Mesendoderm (in vitro differentiated cells): ENCODE results near the gene LTK.

Experiments
- DNase-seq: peaks from one replicate; pipeline ENCODE4 v3.0.0; 2013
- H2AK5ac ChIP-seq: 2 replicates; pipeline ENCODE4 v1.6.1; 2013; ENCODE audit warnings: low read length, inconsistent platforms
- H2BK120ac ChIP-seq: 2 replicates; pipeline ENCODE4 v1.6.1; 2013; ENCODE audit warnings: low read depth, mild to moderate bottlenecking, low read length, moderate library complexity, mixed read lengths
- H2BK15ac ChIP-seq: replicated peaks from 2 replicates; pipeline ENCODE4 v1.6.1; 2013; ENCODE audit warnings: low read depth, mild to moderate bottlenecking, moderate library complexity
- H2BK5ac ChIP-seq: 2 replicates; pipeline ENCODE4 v1.6.1; 2013; ENCODE audit warnings: low read length, inconsistent platforms
- H3K18ac ChIP-seq: 2 replicates; pipeline ENCODE4 v1.6.1; 2013; ENCODE audit warnings: mild to moderate bottlenecking, low read length, mixed read lengths
- H3K23ac ChIP-seq: one replicate; pipeline ENCODE4 v1.6.1; 2013; ENCODE audit warnings: low read length
- H3K27ac ChIP-seq: 2 replicates; pipeline ENCODE4 v1.5.1; 2013; ENCODE audit warnings: low read depth, mild to moderate bottlenecking, inconsistent platforms, low read length, moderate library complexity
- H3K27me3 ChIP-seq: 2 replicates; pipeline ENCODE4 v1.6.1; 2013; ENCODE audit warnings: low read length, control low read depth, mild to moderate bottlenecking, inconsistent platforms; ENCODE audit not compliant: insufficient read depth, poor library complexity
- H3K36me3 ChIP-seq: 2 replicates; pipeline ENCODE4 v1.6.1; 2013; ENCODE audit warnings: low read length, inconsistent platforms; ENCODE audit not compliant: control insufficient read depth, insufficient read depth
- H3K4ac ChIP-seq: one replicate; pipeline ENCODE4 v1.6.1; 2013; ENCODE audit warnings: low read depth, mild to moderate bottlenecking, low read length, moderate library complexity
- H3K4me1 ChIP-seq: 2 replicates; pipeline ENCODE4 v1.6.1; 2013; ENCODE audit warnings: low read depth, low read length, inconsistent platforms; ENCODE audit not compliant: control insufficient read depth
- H3K4me2 ChIP-seq: 2 replicates; pipeline ENCODE4 v1.6.1; 2013; ENCODE audit warnings: low read length
- H3K4me3 ChIP-seq: 2 replicates; pipeline ENCODE4 v1.5.1; 2013; ENCODE audit warnings: mild to moderate bottlenecking, low read length
- H3K56ac ChIP-seq: one replicate; pipeline ENCODE4 v1.6.1; 2013; ENCODE audit warnings: low read length
- H3K79me1 ChIP-seq: 2 replicates; pipeline ENCODE4 v1.6.1; 2013; ENCODE audit warnings: low read length, inconsistent platforms
- H3K79me2 ChIP-seq: 2 replicates; pipeline ENCODE4 v1.6.1; 2013; ENCODE audit warnings: mild to moderate bottlenecking, low read length; ENCODE audit not compliant: control insufficient read depth, insufficient read depth
- H3K9ac ChIP-seq: 2 replicates; pipeline ENCODE4 v1.6.1; 2013; ENCODE audit warnings: low read length, inconsistent platforms
- H4K5ac ChIP-seq: one replicate; pipeline ENCODE4 v1.6.1; 2013; ENCODE audit warnings: low read length
- H4K8ac ChIP-seq: one replicate; pipeline ENCODE4 v1.6.1; 2013; ENCODE audit warnings: low read depth, mild to moderate bottlenecking, control low read depth, low read length, moderate library complexity
- WGBS: extraction: QIAGEN DNeasy Blood & Tissue Kit; methylation state at CpG from one replicate; pipeline ENCODE4 v1.1.7; 2013; ENCODE audit warnings: low lambda C conversion rate, missing lambda C conversion rate; ENCODE audit not compliant: insufficient coverage; ENCODE audit errors: extremely low coverage; 5-methylcytosine and 5-hydroxymethylcytosine counted together

Gene LTK

DNA sequence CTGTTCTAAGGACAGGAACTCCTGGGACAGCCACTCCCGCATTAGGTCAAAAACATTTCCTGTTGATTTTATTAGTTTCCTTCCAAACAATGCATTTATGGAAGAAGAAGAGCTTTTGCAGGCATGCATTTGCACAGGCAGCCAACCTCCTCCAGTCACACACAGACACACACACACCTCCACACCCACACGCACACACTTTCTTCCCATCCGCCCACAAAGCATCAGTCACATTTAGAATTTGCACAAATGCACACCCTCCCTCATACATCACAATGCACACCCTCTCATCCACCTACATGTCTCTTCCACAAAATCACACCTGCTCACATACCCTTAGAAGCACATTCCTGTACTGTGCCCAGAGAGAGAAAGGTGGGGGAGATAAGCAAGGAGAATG lies 41.3 kb upstream of the LTK start:
- no peaks in the 10 kb centered on the region for H3K27me3 ChIP-seq
- no peak overlapping the region for H3K4me2 ChIP-seq
- no peak overlapping the region for H2BK120ac ChIP-seq
- no peak for DNase-seq
- H2BK15ac ChIP-seq: no peak overlapping the region
- H3K4me1 ChIP-seq: peaks cover 5% of the 10 kb centered on the region
- no peak overlapping the region for H4K8ac ChIP-seq
- no peak overlapping the region for H2AK5ac ChIP-seq
- no peak overlapping the region for H2BK5ac ChIP-seq
- H3K36me3 ChIP-seq: no peaks in the 10 kb centered on the region
- no peak overlapping the region for H3K18ac ChIP-seq
- peaks cover 4% of the 10 kb centered on the region for H3K79me1 ChIP-seq
- H3K4ac ChIP-seq: no peak overlapping the region
- no peak overlapping the region for H4K5ac ChIP-seq
- WGBS: 100% methylated on average over 2 of the region's 3 CpGs
- H3K4me3 ChIP-seq: no peak overlapping the region
- no peak overlapping the region for H3K27ac ChIP-seq
- H3K56ac ChIP-seq: no peak overlapping the region
- H3K9ac ChIP-seq: no peak overlapping the region
- no peak overlapping the region for H3K23ac ChIP-seq
- H3K79me2 ChIP-seq: peaks cover 5% of the 10 kb centered on the region

DNA sequence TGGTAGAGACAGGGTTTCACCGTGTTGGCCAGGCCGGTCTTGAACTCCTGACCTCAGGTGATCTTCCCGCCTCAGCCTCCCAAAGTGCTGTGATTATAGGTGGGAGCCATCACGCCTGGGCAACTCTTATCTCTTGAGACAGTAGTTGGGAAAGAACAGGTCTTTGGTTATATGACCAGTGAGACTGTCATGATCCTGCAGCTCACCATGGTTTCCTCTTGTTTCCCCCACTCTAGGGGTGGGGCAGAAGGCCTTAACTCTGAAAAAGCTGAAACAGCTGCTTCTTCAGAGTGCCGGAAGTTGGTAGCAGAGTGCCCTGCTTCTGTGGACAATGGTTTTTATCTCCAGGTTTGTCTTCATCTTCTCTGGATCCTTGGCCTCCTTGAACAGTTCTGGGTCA lies 40.7 kb upstream of the LTK start:
- Histone ChIP-seq H3K27ac (no peak overlapping the region), H3K4me1 (peaks cover 5% of the 10 kb centered on the region), H3K27me3 (no peaks in the 10 kb centered on the region), H3K18ac (no peak overlapping the region), H2AK5ac (no peak overlapping the region), H3K4ac (no peak overlapping the region), H3K56ac (no peak overlapping the region), H2BK15ac (no peak overlapping the region), H3K79me1 (no peaks in the 10 kb centered on the region), H3K36me3 (no peaks in the 10 kb centered on the region), H2BK120ac (no peak overlapping the region), H3K4me3 (no peak overlapping the region), H4K8ac (no peak overlapping the region), H3K79me2 (no peaks in the 10 kb centered on the region), H3K9ac (no peak overlapping the region), H2BK5ac (no peak overlapping the region), H3K4me2 (no peak overlapping the region), H4K5ac (no peak overlapping the region), H3K23ac (no peak overlapping the region)
- no peak for DNase-seq
- no CpG with 5 or more reads among the region's 5 CpGs for WGBS

DNA sequence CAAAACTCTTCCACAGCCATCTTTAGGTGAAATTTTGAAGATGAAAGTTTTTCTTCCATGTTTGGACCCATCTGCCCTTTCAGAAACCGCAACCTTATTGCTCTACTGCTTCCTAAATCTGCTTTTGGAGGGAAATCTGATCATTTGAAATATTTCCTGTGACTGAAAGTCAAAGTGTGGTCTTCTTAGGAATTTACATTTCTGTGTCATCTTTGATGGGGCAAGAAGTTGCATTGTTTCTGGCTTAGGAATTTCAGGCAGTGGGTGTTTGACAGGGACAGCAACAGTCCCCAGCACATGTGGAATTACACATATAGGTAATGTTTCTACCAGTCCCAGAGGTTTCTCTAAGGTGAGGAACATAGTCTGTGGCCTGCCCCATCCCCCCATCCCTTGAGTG lies 40.1 kb upstream of the LTK start:
- Histone ChIP-seq H2AK5ac (no peak overlapping the region), H3K79me1 (no peaks in the 10 kb centered on the region), H3K36me3 (no peaks in the 10 kb centered on the region), H3K4me2 (no peak overlapping the region), H3K56ac (peak overlapping the region; percentile 3), H2BK120ac (no peak overlapping the region), H3K18ac (no peak overlapping the region), H4K8ac (no peak overlapping the region), H3K27me3 (no peaks in the 10 kb centered on the region), H3K27ac (no peak overlapping the region), H3K4me1 (peaks cover 5% of the 10 kb centered on the region), H3K4ac (no peak overlapping the region), H2BK15ac (no peak overlapping the region), H3K23ac (no peak overlapping the region), H2BK5ac (no peak overlapping the region), H3K4me3 (no peak overlapping the region), H3K79me2 (no peaks in the 10 kb centered on the region), H3K9ac (no peak overlapping the region), H4K5ac (no peak overlapping the region)
- no CpG with 5 or more reads among the region's 1 CpG for WGBS
- no peak for DNase-seq

DNA sequence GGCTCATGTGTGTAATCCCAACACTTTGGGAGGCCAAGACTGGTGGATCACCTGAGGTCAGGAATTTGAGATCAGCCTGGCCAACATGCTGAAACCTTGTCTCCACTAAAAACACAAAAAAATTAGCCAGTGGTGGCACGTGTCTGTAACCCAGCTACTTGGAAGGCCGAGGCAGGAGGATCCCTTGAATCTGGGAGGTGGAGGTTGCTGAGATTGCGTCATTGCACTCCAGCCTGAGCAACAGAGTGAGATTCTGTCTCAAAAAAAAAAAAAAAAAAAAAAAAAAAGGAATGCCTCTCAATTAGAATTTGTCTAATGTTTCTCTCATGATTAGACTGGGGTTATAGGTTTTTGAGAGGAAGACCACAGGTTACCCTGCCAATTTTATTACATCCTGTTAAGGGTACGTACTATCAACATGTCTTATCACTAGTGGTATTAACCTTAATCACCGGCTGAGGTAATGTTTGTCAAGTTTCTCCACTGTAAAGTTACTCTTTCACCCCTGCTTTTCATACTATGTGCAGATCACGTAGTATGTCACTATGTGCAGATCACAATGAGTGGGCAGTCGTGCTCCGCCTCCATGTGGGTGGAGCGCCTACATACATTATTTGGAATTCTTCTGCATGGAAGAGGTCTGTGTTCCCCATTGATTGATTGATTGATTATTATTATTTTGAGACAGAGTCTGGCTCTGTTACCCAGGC lies 36.6 kb upstream of the LTK start:
- Histone ChIP-seq H3K4me3 (no peak overlapping the region), H2BK15ac (no peak overlapping the region), H3K4ac (no peak overlapping the region), H3K27ac (no peak overlapping the region), H3K27me3 (no peaks in the 10 kb centered on the region), H3K36me3 (no peaks in the 10 kb centered on the region), H3K79me2 (no peaks in the 10 kb centered on the region), H4K5ac (no peak overlapping the region), H3K56ac (no peak overlapping the region), H3K18ac (no peak overlapping the region), H4K8ac (no peak overlapping the region), H2BK120ac (no peak overlapping the region), H3K79me1 (no peaks in the 10 kb centered on the region), H3K23ac (no peak overlapping the region), H3K4me1 (no peaks in the 10 kb centered on the region), H2AK5ac (no peak overlapping the region), H3K4me2 (no peak overlapping the region), H2BK5ac (no peak overlapping the region), H3K9ac (no peak overlapping the region)
- no CpG with 5 or more reads among the region's 9 CpGs for WGBS
- no peak for DNase-seq

DNA sequence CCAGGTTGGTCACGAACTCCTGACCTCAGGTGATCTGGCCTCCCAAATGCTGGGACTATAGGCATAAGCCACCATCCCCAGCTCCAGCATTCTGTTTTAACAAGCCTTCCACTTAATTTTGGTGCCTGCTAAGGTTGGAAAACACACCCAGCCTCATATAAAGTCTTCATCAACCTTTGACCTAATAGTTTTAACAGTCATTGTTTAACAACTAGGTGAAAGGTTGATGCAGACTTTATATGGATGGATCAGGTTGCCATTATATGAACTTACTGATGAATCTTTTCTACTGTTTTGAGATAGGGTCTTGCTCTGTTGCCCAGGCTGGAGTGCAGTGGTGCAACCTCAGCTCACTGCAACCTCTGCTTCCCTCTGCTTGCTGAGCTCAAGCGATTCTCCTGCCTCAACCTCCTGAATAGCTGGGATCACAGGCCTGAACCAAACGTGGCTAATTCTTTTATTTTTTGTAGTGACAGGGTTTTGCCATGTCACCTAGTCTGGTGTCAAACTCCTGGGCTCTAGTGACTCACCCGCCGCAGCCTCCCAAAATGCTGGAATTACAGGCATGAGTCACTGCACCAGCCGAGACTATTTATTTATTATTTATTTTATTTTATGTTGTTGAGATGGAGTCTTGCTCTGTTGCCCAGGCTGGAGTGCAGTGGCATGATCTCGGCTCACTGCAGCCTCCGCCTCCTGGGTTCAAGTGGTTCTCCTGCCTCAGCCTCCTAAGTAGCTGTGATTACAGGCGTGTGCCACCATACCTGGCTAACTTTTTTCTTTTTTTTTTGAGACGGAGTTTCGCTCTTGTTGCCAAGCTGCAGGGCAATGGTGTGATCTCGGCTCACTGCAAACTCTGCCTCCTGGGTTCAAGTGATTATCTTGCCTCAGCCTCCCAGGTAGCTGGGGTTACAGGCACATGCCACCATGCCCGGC lies 33.5 kb upstream of the LTK start:
- Histone ChIP-seq H3K4me2 (no peak overlapping the region), H3K4me1 (no peaks in the 10 kb centered on the region), H4K5ac (no peak overlapping the region), H3K4me3 (no peak overlapping the region), H3K56ac (no peak overlapping the region), H2BK5ac (no peak overlapping the region), H4K8ac (no peak overlapping the region), H3K27me3 (no peaks in the 10 kb centered on the region), H3K9ac (no peak overlapping the region), H2BK120ac (no peak overlapping the region), H3K23ac (no peak overlapping the region), H3K18ac (no peak overlapping the region), H3K36me3 (no peaks in the 10 kb centered on the region), H2AK5ac (no peak overlapping the region), H3K4ac (no peak overlapping the region), H2BK15ac (no peak overlapping the region), H3K27ac (no peak overlapping the region), H3K79me1 (peaks cover 3% of the 10 kb centered on the region), H3K79me2 (no peaks in the 10 kb centered on the region)
- no CpG with 5 or more reads among the region's 13 CpGs for WGBS
- DNase-seq: no peak
